ENCODE results near the gene DCD. TPM values are rescaled to one million over a fixed set of nuclear protein-coding genes. Genes with fewer than 3 reads are reported as not detected.

Gene DCD
- total RNA-seq, 1 experiment from 2014 or later: not detected

- POLR2A ChIA-PET (ENCODE audit: low non-redundant PET): interaction anchor here (0.6 kb wide), 1 partner anchor 14 kb away, joined by 4 read pairs; no protein-coding TSS in a partner anchor
- Histone ChIP-seq H3K4me3 (ENCODE audit: low read depth, low read length, poor library complexity, severe bottlenecking) (no peak overlapping the region), H3K9me3 (ENCODE audit: low read depth, low read length, poor library complexity, severe bottlenecking) (no peaks in the 10 kb centered on the region), H3K27me3 (replicated peaks; ENCODE audit: insufficient read depth, low read depth, low read length, poor library complexity) (no peaks in the 10 kb centered on the region), H3K36me3 (ENCODE audit: insufficient read depth, low read length, poor library complexity, severe bottlenecking) (no peaks in the 10 kb centered on the region), H3K4me1 (ENCODE audit: insufficient read depth, low read length, poor library complexity, severe bottlenecking) (peaks cover 26% of the 10 kb centered on the region), H3K27ac (ENCODE audit: low read depth, low read length, poor library complexity, severe bottlenecking) (peak overlapping the region; percentile 74)
- TF ChIP-seq, protein P1, sequence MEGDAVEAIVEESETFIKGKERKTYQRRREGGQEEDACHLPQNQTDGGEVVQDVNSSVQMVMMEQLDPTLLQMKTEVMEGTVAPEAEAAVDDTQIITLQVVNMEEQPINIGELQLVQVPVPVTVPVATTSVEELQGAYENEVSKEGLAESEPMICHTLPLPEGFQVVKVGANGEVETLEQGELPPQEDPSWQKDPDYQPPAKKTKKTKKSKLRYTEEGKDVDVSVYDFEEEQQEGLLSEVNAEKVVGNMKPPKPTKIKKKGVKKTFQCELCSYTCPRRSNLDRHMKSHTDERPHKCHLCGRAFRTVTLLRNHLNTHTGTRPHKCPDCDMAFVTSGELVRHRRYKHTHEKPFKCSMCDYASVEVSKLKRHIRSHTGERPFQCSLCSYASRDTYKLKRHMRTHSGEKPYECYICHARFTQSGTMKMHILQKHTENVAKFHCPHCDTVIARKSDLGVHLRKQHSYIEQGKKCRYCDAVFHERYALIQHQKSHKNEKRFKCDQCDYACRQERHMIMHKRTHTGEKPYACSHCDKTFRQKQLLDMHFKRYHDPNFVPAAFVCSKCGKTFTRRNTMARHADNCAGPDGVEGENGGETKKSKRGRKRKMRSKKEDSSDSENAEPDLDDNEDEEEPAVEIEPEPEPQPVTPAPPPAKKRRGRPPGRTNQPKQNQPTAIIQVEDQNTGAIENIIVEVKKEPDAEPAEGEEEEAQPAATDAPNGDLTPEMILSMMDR (conservative IDR thresholded peaks at IDR 0.05; ENCODE audit: low read depth, low read length): peak; percentile 93
- no peak for TF ChIP-seq EZH2 (IDR thresholded peaks at IDR 0.05; ENCODE audit: borderline replicate concordance, low read depth, low read length, poor library complexity, severe bottlenecking)
- peak; percentile 91 for DNase-seq (ENCODE audit: low spot score)
- BruUV-seq (replicated peaks): no TSS peak
- CTCF ChIA-PET: interaction anchor here (0.6 to 1.9 kb wide), 5 partner anchors 17 to 153 kb away, joined by 3 to 6 read pairs (median 6); no protein-coding TSS in a partner anchor
- intact Hi-C loops (cut with micrococcal nuclease; ENCODE audit: unreplicated experiment): loop anchor here (5.0 to 10.0 kb wide), 2 partner anchors 128 to 361 kb away; no protein-coding TSS in a partner anchor
Measured at GRCh38 chr12:54596526-54596946, 51.6 kb downstream of the DCD start.

- Histone ChIP-seq H3K4me3 (ENCODE audit: low read depth, low read length, poor library complexity, severe bottlenecking) (no peak overlapping the region), H3K27me3 (replicated peaks; ENCODE audit: insufficient read depth, low read depth, low read length, poor library complexity) (no peaks in the 10 kb centered on the region), H3K9me3 (ENCODE audit: low read depth, low read length, poor library complexity, severe bottlenecking) (no peaks in the 10 kb centered on the region), H3K27ac (ENCODE audit: low read depth, low read length, poor library complexity, severe bottlenecking) (peak overlapping the region; percentile 19), H3K36me3 (ENCODE audit: insufficient read depth, low read length, poor library complexity, severe bottlenecking) (no peaks in the 10 kb centered on the region), H3K4me1 (ENCODE audit: insufficient read depth, low read length, poor library complexity, severe bottlenecking) (peaks cover 24% of the 10 kb centered on the region)
- TF ChIP-seq, protein P1 (conservative IDR thresholded peaks at IDR 0.05; ENCODE audit: low read depth, low read length): no peak
- no peak for TF ChIP-seq EZH2 (IDR thresholded peaks at IDR 0.05; ENCODE audit: borderline replicate concordance, low read depth, low read length, poor library complexity, severe bottlenecking)
- intact Hi-C loops (cut with micrococcal nuclease; ENCODE audit: unreplicated experiment): loop anchor here (5.0 to 10.0 kb wide), 2 partner anchors 129 to 362 kb away; no protein-coding TSS in a partner anchor
- CTCF ChIA-PET: interaction anchor here (1.4 to 1.9 kb wide), 3 partner anchors 29 to 154 kb away, joined by 4 to 6 read pairs (median 6); no protein-coding TSS in a partner anchor
- no peak for DNase-seq (ENCODE audit: low spot score)
- POLR2A ChIA-PET (ENCODE audit: low non-redundant PET): no interaction called here
- BruUV-seq (replicated peaks): no TSS peak
Measured at GRCh38 chr12:54595471-54595870, 52.7 kb downstream of the DCD start.

Other genes with a start within 250 kb of the DCD start
- 96.8 and 108 TPM in 2 replicates for gene ITGA5, start 229.1 kb downstream of the DCD start, total RNA-seq (2021)
- not detected in 2 replicates for gene GTSF1, start 174.8 kb downstream of the DCD start, total RNA-seq (2021)
- gene NCKAP1L, start 150.6 kb downstream of the DCD start, total RNA-seq (2021): 250 and 279 TPM in 2 replicates
- 11.5 and 11.7 TPM in 2 replicates for gene PDE1B, start 98.8 kb downstream of the DCD start, total RNA-seq (2021)
- gene PPP1R1A, start 59.7 kb downstream of the DCD start, total RNA-seq (2021): 110 and 114 TPM in 2 replicates
- gene LACRT, start 13.5 kb downstream of the DCD start, total RNA-seq (2021): not detected in 2 replicates
- gene MUCL1, start 206.2 kb upstream of the DCD start, total RNA-seq (2021): not detected in 2 replicates

Data from A673 (cell line).